GM10248 (cell line): ENCODE data around the gene MAP3K9.
A peak's percentile ranks its signal among the peaks of the same experiment; 100 is the strongest.
"Not testable (repeated sequence)": the region's sequence is repeated elsewhere in the genome, so short reads cannot be mapped to it uniquely, and the experiment has no call there.

Experiments
- CTCF ChIA-PET: fragments of 300-600 bp; sonication (Branson Sonifier 250); formaldehyde crosslinking; extraction: SDS; loops from one replicate; lab custom pipeline; 2021; ENCODE audit warnings: antibody characterized with exemption; lab: Yijun Ruan, JAX
- POLR2A ChIA-PET: fragments of 350-650 bp; sonication (Branson Sonifier 250); formaldehyde crosslinking; extraction: SDS; loops from one replicate; lab custom pipeline; 2020; ENCODE audit warnings: antibody characterized with exemption; lab: Yijun Ruan, JAX
- DNase-seq: peaks from one replicate; pipeline ENCODE4 v3.0.0; 2012; ENCODE audit errors: extremely low spot score
- TF ChIP-seq, protein P1 (sequence below): IDR thresholded peaks from 2 replicates; pipeline ENCODE4 v1.5.1; 2012; ENCODE audit warnings: mild to moderate bottlenecking, low read depth; ENCODE audit errors: extremely low read depth, missing control alignments, control extremely low read depth

MAP3K9 gene

DNA sequence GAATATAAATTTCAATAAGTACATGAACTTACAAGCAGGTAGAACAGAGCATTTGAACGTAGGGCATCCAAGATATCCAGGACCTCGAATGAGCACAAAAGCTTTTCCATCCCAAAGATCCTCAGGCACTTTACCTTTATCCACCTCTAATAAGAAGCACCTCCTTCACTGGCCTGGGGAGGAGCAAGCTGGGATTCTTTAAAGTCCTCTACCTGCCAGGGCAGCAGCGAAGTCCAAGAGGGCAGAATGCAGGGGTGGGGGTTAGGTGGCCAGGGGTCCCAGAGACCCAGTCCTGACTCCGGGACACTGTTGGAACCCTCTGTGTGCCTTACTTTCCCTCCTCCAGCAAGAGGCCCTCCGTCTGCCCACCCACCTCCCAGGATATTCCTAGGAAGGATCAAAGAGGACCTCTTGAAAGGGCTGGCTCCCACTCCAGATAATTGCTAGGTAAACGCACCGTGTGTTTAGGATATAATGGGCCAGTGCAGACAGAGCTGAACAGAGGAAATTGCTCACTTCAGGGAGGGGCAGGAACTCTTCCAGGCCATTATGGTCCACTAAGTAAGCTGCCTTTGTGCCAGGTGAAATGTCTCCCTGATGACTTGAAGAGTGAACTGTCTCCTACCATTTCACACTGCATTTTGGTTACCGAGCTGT is 99.5 kb downstream of the MAP3K9 start:
- POLR2A ChIA-PET = no interaction called here
- CTCF ChIA-PET = interaction anchor here (0.8 to 2.4 kb wide), 5 partner anchors 10 to 87 kb away, joined by 3 to 8 read pairs (median 4); no protein-coding TSS in a partner anchor
- TF ChIP-seq, protein P1, sequence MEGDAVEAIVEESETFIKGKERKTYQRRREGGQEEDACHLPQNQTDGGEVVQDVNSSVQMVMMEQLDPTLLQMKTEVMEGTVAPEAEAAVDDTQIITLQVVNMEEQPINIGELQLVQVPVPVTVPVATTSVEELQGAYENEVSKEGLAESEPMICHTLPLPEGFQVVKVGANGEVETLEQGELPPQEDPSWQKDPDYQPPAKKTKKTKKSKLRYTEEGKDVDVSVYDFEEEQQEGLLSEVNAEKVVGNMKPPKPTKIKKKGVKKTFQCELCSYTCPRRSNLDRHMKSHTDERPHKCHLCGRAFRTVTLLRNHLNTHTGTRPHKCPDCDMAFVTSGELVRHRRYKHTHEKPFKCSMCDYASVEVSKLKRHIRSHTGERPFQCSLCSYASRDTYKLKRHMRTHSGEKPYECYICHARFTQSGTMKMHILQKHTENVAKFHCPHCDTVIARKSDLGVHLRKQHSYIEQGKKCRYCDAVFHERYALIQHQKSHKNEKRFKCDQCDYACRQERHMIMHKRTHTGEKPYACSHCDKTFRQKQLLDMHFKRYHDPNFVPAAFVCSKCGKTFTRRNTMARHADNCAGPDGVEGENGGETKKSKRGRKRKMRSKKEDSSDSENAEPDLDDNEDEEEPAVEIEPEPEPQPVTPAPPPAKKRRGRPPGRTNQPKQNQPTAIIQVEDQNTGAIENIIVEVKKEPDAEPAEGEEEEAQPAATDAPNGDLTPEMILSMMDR = no peak
- DNase-seq = no peak

DNA sequence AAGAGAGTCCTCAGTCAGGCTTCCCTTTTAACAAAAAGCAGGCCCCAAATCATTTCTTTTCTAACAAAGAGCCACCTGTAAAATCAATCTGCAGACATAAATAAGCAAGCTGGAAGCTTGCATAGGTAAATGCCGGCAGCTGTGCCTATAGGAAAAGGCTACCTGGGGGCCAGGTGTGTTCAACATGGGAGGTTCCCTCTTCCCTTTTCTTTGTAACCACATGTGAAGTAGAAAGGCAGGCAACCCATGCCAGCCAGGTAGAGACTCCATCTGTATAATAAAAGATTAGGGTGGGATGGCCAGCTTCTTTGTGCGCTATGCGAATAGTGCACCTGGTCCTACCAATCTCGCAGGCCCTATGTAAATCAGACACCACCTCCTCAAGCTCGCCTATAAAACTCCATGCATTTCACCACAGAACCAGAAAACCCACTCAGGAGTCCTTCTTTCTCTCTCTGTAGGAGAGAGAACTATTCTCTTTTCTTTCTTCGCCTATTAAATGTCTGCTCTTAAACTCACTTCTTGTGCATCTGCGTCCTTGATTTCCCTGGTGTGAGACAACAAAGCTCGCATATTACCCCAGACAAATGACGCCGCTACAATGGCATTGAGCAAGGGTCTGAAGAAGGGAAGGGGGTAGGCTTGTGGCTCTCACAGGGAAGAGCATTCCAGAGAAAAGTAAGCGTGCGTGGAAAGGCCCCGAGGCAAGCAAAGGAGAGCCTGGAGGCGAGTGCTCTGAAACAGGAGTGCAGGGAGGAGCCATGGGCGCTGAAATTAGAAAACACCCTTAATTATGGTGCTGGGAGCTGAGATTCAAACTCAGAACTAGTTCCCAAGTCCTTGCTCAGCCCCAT is 100.4 kb downstream of the MAP3K9 start:
- TF ChIP-seq, protein P1 = no peak
- ChIA-PET CTCF (interaction anchor here (1.3 to 2.4 kb wide), 8 partner anchors 10 to 109 kb away, joined by 3 to 8 read pairs (median 6); no protein-coding TSS in a partner anchor), POLR2A (no interaction called here)

DNA sequence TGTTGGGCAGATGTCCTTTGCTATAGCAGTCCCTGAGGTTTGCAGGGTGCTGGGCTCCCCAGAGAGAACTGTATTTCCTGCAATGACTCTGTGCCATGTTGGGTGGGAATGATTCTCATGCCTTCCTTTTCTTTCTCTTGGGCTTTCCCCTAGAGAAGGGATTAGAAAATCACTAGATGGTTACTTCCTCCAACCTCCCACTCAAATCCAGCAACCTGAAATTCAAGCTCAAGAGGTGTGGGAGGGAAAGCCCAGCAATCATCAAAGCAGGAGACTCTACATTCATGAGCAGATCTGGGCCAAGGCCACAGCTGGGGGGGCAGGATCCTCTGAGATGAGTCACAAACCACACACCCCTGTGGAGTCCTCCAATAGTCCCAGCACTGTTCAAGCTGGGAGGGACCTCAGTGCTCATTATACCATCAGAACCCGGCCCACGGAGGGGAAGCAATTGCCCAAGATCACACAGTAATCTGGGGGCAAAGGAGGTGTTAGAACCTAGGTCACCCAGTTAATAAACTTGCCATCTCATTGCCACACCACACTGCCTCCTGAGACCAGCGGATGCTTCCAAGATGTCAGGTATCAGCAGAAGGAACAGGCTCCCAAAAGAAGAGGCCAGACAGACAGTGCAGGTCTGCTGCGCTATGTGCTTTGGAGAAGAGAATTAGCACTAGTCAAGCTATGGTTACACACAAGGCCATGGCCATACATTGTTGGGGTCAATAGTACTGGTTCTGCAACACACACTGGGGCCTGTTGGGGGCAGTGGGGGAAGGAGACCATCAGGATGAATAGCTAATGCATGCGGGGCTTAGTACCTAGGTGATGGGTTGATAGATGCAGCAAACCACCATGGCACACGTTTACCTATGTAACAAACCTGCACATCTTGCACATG is 101.9 kb downstream of the MAP3K9 start:
- CTCF ChIA-PET = interaction anchor here (1.2 to 2.4 kb wide), 8 partner anchors 14 to 110 kb away, joined by 3 to 7 read pairs (median 5); no protein-coding TSS in a partner anchor
- DNase-seq = peak; percentile 61
- POLR2A ChIA-PET = no interaction called here
- TF ChIP-seq, protein P1 = no peak

More for the DNA sequence above, 100.4 kb downstream of the MAP3K9 start:
- no peak for DNase-seq

DNA sequence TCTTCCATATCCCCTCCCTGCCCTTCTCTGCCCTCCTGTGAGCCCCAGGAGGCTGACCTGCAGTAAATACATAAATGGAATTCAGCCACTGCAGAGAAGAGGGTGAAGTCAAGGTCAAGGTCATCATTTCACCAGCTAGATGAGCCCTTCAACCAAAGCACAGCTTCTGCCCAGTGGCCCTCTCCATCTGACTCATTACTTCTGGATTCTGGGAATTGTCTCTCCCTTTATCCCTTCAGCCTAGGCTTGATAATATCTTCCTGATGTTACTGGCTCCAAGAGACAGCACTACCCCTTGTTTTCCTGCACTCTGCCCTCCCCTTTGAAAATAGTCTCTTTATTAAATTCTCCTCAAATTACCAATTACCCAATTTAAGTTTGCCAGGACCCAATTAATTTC is 103.1 kb downstream of the MAP3K9 start:
- TF ChIP-seq, protein P1 = no peak
- ChIA-PET CTCF (interaction anchor here (0.9 to 2.4 kb wide), 5 partner anchors 9 to 111 kb away, joined by 3 to 7 read pairs (median 4); no protein-coding TSS in a partner anchor), POLR2A (interaction anchor here (0.7 kb wide), 1 partner anchor 83 kb away, joined by 3 read pairs; no protein-coding TSS in a partner anchor)
- DNase-seq = no peak

DNA sequence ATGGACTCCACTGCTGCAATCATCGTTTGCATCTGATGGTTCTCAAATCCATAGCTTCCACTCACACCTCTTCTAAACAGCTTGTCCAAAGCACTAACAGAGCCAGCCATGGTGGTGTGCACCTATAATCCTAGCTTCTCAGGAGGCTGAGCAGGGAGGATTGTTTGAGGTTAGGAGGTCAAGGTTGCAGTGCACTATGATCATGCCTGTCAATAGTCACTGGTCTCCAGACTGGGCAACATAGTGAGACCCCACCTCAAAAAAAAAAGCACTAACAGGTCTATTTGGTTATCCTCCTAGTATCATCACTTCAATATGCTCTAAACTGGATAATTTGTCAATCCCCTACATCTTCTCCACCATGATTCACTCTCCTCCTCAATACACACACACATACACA is 104.4 kb downstream of the MAP3K9 start:
- ChIA-PET CTCF (interaction anchor here (1.2 to 1.5 kb wide), 2 partner anchors 10 to 18 kb away, joined by 4 to 5 read pairs; no protein-coding TSS in a partner anchor), POLR2A (no interaction called here)
- DNase-seq = no peak
- TF ChIP-seq, protein P1 = no peak

DNA sequence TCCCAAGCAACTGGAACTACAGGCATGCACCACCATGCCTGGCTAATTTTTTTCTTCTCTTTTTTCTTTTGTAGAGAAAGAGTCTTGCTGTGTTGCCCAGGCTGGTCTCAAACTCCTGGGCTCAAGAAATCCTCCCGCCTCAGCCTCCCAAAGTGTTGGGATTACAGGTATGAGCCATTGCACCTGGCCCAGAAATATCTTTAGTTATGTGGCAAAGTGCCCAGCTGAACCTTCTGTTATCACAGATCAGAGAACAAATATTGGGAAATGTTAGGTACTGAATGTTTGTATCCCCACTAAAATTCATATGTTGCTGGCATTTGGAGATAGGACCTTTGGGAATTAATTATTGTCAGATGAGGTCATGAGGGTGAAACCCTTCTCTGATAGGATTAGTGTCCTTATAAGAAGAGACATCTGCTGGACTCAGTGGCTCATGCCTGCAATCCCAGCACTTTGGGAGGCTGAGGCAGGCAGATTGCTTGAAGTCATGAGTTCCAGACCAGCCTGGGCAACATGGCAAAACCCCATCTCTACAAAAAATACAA is 105.6 kb downstream of the MAP3K9 start:
- DNase-seq, POLR2A ChIA-PET: not testable (repeated sequence)
- CTCF ChIA-PET = interaction anchor here (1.4 kb wide), 1 partner anchor 17 kb away, joined by 3 read pairs; no protein-coding TSS in a partner anchor
